Mammary epithelial cell (primary cell): ENCODE data around the gene TECR.

Source experiments
- EZH2 ChIP-seq: IDR thresholded peaks from 2 replicates; pipeline ENCODE4 v1.6.1; 2012; ENCODE audit warnings: low read length, inconsistent platforms, borderline replicate concordance
- TF ChIP-seq, protein P1 (sequence below), 2 donors: IDR thresholded peaks in 1 of 2; conservative IDR thresholded peaks in 1 of 2; 2 replicates each; pipeline ENCODE4 v1.5.1; 2011 to 2012; ENCODE audit warnings: inconsistent platforms in 2 of 2, low read length in 2 of 2, mild to moderate bottlenecking in 2 of 2, control low read depth in 1 of 2, low read depth in 1 of 2; ENCODE audit not compliant: insufficient read depth in 1 of 2; ENCODE audit errors: extremely low read depth in 1 of 2

DNA sequence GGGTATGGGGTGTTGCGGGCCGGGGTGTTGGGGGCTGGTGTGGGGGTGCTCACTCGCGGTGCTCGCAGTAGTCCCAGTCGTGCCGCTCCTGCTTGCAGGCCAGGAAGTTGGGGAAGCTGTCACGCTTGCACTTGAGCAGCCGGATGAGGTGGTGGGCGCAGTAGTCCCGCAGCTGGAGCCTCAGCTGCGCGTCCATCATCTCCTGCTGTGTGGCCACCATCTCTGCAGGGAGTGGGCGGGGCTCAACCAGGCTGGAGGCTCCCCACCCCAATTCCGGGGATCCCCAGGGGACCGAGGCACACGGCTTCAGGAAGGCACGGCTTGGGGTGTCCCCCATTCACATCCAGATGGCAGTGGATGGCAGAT lies 37.3 kb downstream of the TECR start:
- TF ChIP-seq, protein P1, sequence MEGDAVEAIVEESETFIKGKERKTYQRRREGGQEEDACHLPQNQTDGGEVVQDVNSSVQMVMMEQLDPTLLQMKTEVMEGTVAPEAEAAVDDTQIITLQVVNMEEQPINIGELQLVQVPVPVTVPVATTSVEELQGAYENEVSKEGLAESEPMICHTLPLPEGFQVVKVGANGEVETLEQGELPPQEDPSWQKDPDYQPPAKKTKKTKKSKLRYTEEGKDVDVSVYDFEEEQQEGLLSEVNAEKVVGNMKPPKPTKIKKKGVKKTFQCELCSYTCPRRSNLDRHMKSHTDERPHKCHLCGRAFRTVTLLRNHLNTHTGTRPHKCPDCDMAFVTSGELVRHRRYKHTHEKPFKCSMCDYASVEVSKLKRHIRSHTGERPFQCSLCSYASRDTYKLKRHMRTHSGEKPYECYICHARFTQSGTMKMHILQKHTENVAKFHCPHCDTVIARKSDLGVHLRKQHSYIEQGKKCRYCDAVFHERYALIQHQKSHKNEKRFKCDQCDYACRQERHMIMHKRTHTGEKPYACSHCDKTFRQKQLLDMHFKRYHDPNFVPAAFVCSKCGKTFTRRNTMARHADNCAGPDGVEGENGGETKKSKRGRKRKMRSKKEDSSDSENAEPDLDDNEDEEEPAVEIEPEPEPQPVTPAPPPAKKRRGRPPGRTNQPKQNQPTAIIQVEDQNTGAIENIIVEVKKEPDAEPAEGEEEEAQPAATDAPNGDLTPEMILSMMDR (conservative IDR thresholded peaks at IDR 0.05 in 1 of 2, IDR thresholded peaks at IDR 0.05 in 1 of 2; ENCODE audit: extremely low read depth in 1 of 2, insufficient read depth in 1 of 2, low read depth in 1 of 2, low read length in 2 of 2): no peak
- TF ChIP-seq EZH2: no peak
